ENCODE measurements around the gene RGS16.

Gene RGS16

GRCh38 chr1:182630586-182630985 lies 26.4 kb upstream of the RGS16 start:
- WGBS (ENCODE audit: insufficient coverage): no CpG with 5 or more reads among the region's 1 CpG
- Histone ChIP-seq H3K4me1 (ENCODE audit: control extremely low read depth in 1 of 4, control insufficient read depth in 4 of 4, insufficient read depth in 4 of 4, low read length in 3 of 4) (peaks cover 0 to 22% (median 10%) of the 10 kb centered on the region in 4 experiments), H3K27me3 (replicated peaks in 2 of 5; ENCODE audit: control insufficient read depth in 4 of 5, insufficient read depth in 5 of 5, low read length in 4 of 5) (no peaks in the 10 kb centered on the region), H3K9me3 (ENCODE audit: control extremely low read depth in 1 of 5, control insufficient read depth in 4 of 5, insufficient read depth in 2 of 5, low read depth in 1 of 5, low read length in 4 of 5) (no peaks in the 10 kb centered on the region), H3K4me3 (ENCODE audit: control insufficient read depth in 1 of 7, extremely low read depth in 1 of 7, insufficient read depth in 4 of 7, low read depth in 2 of 7, low read length in 6 of 7) (no peak overlapping the region), H3K36me3 (ENCODE audit: control insufficient read depth in 4 of 4, insufficient read depth in 4 of 4, low read length in 3 of 4) (no peaks in the 10 kb centered on the region), H3K27ac (ENCODE audit: insufficient read depth in 1 of 2, low read depth in 1 of 2, low read length in 2 of 2, poor library complexity in 1 of 2, severe bottlenecking in 2 of 2) (no peak overlapping the region)
- DNase-seq: no peak
- POLR2A ChIA-PET: interaction anchor here (1.2 to 1.9 kb wide), 2 partner anchors 14 to 16 kb away, joined by 3 to 9 read pairs; no protein-coding TSS in a partner anchor
- CTCF ChIA-PET: interaction anchor here (0.6 to 2.4 kb wide), 4 partner anchors 14 to 166 kb away, joined by 3 to 12 read pairs (median 3); no protein-coding TSS in a partner anchor

GRCh38 chr1:182629499-182630096 lies 25.4 kb upstream of the RGS16 start:
- DNase-seq: peak in 2 of 3 donors; percentile 29 to 48
- Histone ChIP-seq H3K27me3 (replicated peaks in 2 of 5; ENCODE audit: control insufficient read depth in 4 of 5, insufficient read depth in 5 of 5, low read length in 4 of 5) (no peaks in the 10 kb centered on the region), H3K9me3 (ENCODE audit: control extremely low read depth in 1 of 5, control insufficient read depth in 4 of 5, insufficient read depth in 2 of 5, low read depth in 1 of 5, low read length in 4 of 5) (no peaks in the 10 kb centered on the region), H3K4me3 (ENCODE audit: control insufficient read depth in 1 of 7, extremely low read depth in 1 of 7, insufficient read depth in 4 of 7, low read depth in 2 of 7, low read length in 6 of 7) (peak overlapping the region in 1 of 7 experiments; percentile 7), H3K27ac (ENCODE audit: insufficient read depth in 1 of 2, low read depth in 1 of 2, low read length in 2 of 2, poor library complexity in 1 of 2, severe bottlenecking in 2 of 2) (no peak overlapping the region), H3K36me3 (ENCODE audit: control insufficient read depth in 4 of 4, insufficient read depth in 4 of 4, low read length in 3 of 4) (no peaks in the 10 kb centered on the region), H3K4me1 (ENCODE audit: control extremely low read depth in 1 of 4, control insufficient read depth in 4 of 4, insufficient read depth in 4 of 4, low read length in 3 of 4) (peaks cover 0 to 24% (median 11%) of the 10 kb centered on the region in 4 experiments)
- ChIA-PET CTCF (interaction anchor here (0.7 to 2.4 kb wide), 8 partner anchors 9 to 167 kb away, joined by 3 to 12 read pairs (median 3); no protein-coding TSS in a partner anchor), POLR2A (interaction anchor here (1.2 to 1.9 kb wide), 2 partner anchors 13 to 15 kb away, joined by 3 to 9 read pairs; no protein-coding TSS in a partner anchor)
- 31% methylated on average over 3 of the region's 3 CpGs for WGBS (ENCODE audit: insufficient coverage)

GRCh38 chr1:182629080-182629479 lies 24.9 kb upstream of the RGS16 start:
- CTCF ChIA-PET: interaction anchor here (0.7 to 2.4 kb wide), 7 partner anchors 9 to 154 kb away, joined by 3 to 12 read pairs (median 4); no protein-coding TSS in a partner anchor

GRCh38 chr1:182628657-182629056 lies 24.5 kb upstream of the RGS16 start:
- no CpG with 5 or more reads among the region's 1 CpG for WGBS (ENCODE audit: insufficient coverage)
- DNase-seq: no peak
- peaks cover 0 to 27% (median 12%) of the 10 kb centered on the region in 4 experiments for H3K4me1 ChIP-seq (ENCODE audit: control extremely low read depth in 1 of 4, control insufficient read depth in 4 of 4, insufficient read depth in 4 of 4, low read length in 3 of 4)
- ChIA-PET CTCF (interaction anchor here (0.7 to 2.4 kb wide), 7 partner anchors 8 to 25 kb away, joined by 3 to 12 read pairs (median 4); no protein-coding TSS in a partner anchor), POLR2A (interaction anchor here (1.9 kb wide), 1 partner anchor 12 kb away, joined by 9 read pairs; no protein-coding TSS in a partner anchor)
- H3K27me3 ChIP-seq (replicated peaks in 2 of 5; ENCODE audit: control insufficient read depth in 4 of 5, insufficient read depth in 5 of 5, low read length in 4 of 5): no peaks in the 10 kb centered on the region
- H3K4me3 ChIP-seq (ENCODE audit: control insufficient read depth in 1 of 7, extremely low read depth in 1 of 7, insufficient read depth in 4 of 7, low read depth in 2 of 7, low read length in 6 of 7): no peak overlapping the region
- no peak overlapping the region for H3K27ac ChIP-seq (ENCODE audit: insufficient read depth in 1 of 2, low read depth in 1 of 2, low read length in 2 of 2, poor library complexity in 1 of 2, severe bottlenecking in 2 of 2)
- H3K36me3 ChIP-seq (ENCODE audit: control insufficient read depth in 4 of 4, insufficient read depth in 4 of 4, low read length in 3 of 4): no peaks in the 10 kb centered on the region
- no peaks in the 10 kb centered on the region for H3K9me3 ChIP-seq (ENCODE audit: control extremely low read depth in 1 of 5, control insufficient read depth in 4 of 5, insufficient read depth in 2 of 5, low read depth in 1 of 5, low read length in 4 of 5)

More at GRCh38 chr1:182629080-182629479, 24.9 kb upstream of the RGS16 start:
- Histone ChIP-seq H3K4me1 (ENCODE audit: control extremely low read depth in 1 of 4, control insufficient read depth in 4 of 4, insufficient read depth in 4 of 4, low read length in 3 of 4) (peaks cover 0 to 27% (median 12%) of the 10 kb centered on the region in 4 experiments), H3K9me3 (ENCODE audit: control extremely low read depth in 1 of 5, control insufficient read depth in 4 of 5, insufficient read depth in 2 of 5, low read depth in 1 of 5, low read length in 4 of 5) (no peaks in the 10 kb centered on the region), H3K36me3 (ENCODE audit: control insufficient read depth in 4 of 4, insufficient read depth in 4 of 4, low read length in 3 of 4) (no peaks in the 10 kb centered on the region), H3K27me3 (replicated peaks in 2 of 5; ENCODE audit: control insufficient read depth in 4 of 5, insufficient read depth in 5 of 5, low read length in 4 of 5) (no peaks in the 10 kb centered on the region), H3K27ac (ENCODE audit: insufficient read depth in 1 of 2, low read depth in 1 of 2, low read length in 2 of 2, poor library complexity in 1 of 2, severe bottlenecking in 2 of 2) (no peak overlapping the region), H3K4me3 (ENCODE audit: control insufficient read depth in 1 of 7, extremely low read depth in 1 of 7, insufficient read depth in 4 of 7, low read depth in 2 of 7, low read length in 6 of 7) (no peak overlapping the region)
- POLR2A ChIA-PET: interaction anchor here (1.2 to 1.9 kb wide), 2 partner anchors 13 to 15 kb away, joined by 3 to 9 read pairs; no protein-coding TSS in a partner anchor
- no peak for DNase-seq
- WGBS (ENCODE audit: insufficient coverage): 80% methylated on average over 1 of the region's 2 CpGs

- H3K9me3 ChIP-seq (ENCODE audit: control extremely low read depth in 1 of 5, control insufficient read depth in 4 of 5, insufficient read depth in 2 of 5, low read depth in 1 of 5, low read length in 4 of 5): no peaks in the 10 kb centered on the region
- ChIA-PET POLR2A (interaction anchor here (0.6 to 1.2 kb wide), 2 partner anchors 11 to 130 kb away, joined by 3 to 4 read pairs; no protein-coding TSS in a partner anchor), CTCF (interaction anchor here (0.8 to 2.0 kb wide), 3 partner anchors 11 to 31 kb away, joined by 3 to 6 read pairs (median 3); no protein-coding TSS in a partner anchor)
- peaks cover 0 to 33% (median 12%) of the 10 kb centered on the region in 4 experiments for H3K4me1 ChIP-seq (ENCODE audit: control extremely low read depth in 1 of 4, control insufficient read depth in 4 of 4, insufficient read depth in 4 of 4, low read length in 3 of 4)
- 100% methylated on average over 1 of the region's 2 CpGs for WGBS (ENCODE audit: insufficient coverage)
- no peak overlapping the region for H3K27ac ChIP-seq (ENCODE audit: insufficient read depth in 1 of 2, low read depth in 1 of 2, low read length in 2 of 2, poor library complexity in 1 of 2, severe bottlenecking in 2 of 2)
- no peak for DNase-seq
- H3K36me3 ChIP-seq (ENCODE audit: control insufficient read depth in 4 of 4, insufficient read depth in 4 of 4, low read length in 3 of 4): no peaks in the 10 kb centered on the region
- no peak overlapping the region for H3K4me3 ChIP-seq (ENCODE audit: control insufficient read depth in 1 of 7, extremely low read depth in 1 of 7, insufficient read depth in 4 of 7, low read depth in 2 of 7, low read length in 6 of 7)
- H3K27me3 ChIP-seq (replicated peaks in 2 of 5; ENCODE audit: control insufficient read depth in 4 of 5, insufficient read depth in 5 of 5, low read length in 4 of 5): no peaks in the 10 kb centered on the region
Observed at GRCh38 chr1:182627622-182628021, 23.4 kb upstream of the RGS16 start.

GRCh38 chr1:182626527-182626926 lies 22.3 kb upstream of the RGS16 start:
- ChIA-PET CTCF (interaction anchor here (1.4 to 2.0 kb wide), 3 partner anchors 10 to 30 kb away, joined by 3 to 6 read pairs (median 3); no protein-coding TSS in a partner anchor), POLR2A (interaction anchor here (1.2 kb wide), 1 partner anchor 10 kb away, joined by 4 read pairs; no protein-coding TSS in a partner anchor)
- Histone ChIP-seq H3K27me3 (replicated peaks in 2 of 5; ENCODE audit: control insufficient read depth in 4 of 5, insufficient read depth in 5 of 5, low read length in 4 of 5) (no peaks in the 10 kb centered on the region), H3K4me1 (ENCODE audit: control extremely low read depth in 1 of 4, control insufficient read depth in 4 of 4, insufficient read depth in 4 of 4, low read length in 3 of 4) (peaks cover 0 to 31% (median 12%) of the 10 kb centered on the region in 4 experiments), H3K27ac (ENCODE audit: insufficient read depth in 1 of 2, low read depth in 1 of 2, low read length in 2 of 2, poor library complexity in 1 of 2, severe bottlenecking in 2 of 2) (no peak overlapping the region), H3K9me3 (ENCODE audit: control extremely low read depth in 1 of 5, control insufficient read depth in 4 of 5, insufficient read depth in 2 of 5, low read depth in 1 of 5, low read length in 4 of 5) (no peaks in the 10 kb centered on the region), H3K4me3 (ENCODE audit: control insufficient read depth in 1 of 7, extremely low read depth in 1 of 7, insufficient read depth in 4 of 7, low read depth in 2 of 7, low read length in 6 of 7) (no peak overlapping the region), H3K36me3 (ENCODE audit: control insufficient read depth in 4 of 4, insufficient read depth in 4 of 4, low read length in 3 of 4) (no peaks in the 10 kb centered on the region)
- 100% methylated on average over 1 of the region's 1 CpG for WGBS (ENCODE audit: insufficient coverage)
- DNase-seq: no peak

Measured in common myeloid progenitor, CD34-positive (primary cell).